ENCODE results near the gene COL4A2.

The COL4A2 gene

DNA sequence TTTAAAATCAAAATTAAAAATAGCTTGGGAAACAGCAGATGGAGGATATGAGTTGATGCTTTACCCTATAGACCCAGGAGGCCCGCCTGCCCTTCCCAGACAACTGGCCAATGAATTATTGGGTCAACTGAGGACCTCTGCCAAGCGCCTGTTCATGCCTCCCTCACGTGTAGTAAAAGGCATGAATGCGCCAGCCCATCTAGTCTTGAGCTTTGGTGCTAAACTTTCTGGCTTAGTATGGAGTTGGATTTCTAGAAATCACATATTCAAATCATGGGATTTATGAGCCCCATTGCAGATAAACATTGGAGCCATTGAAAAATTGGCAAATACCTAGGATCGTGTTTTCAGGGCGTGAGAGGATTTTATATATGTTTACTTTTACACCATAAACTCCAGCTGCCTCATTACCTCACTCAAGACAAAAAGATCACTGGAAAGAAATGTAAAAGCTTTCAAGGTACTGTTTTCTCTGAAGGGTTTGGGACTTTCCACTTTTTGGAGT is 47.1 kb downstream of the COL4A2 start:
- DNase-seq (ENCODE audit: low read depth), result no peak
- TF ChIP-seq, protein P1, sequence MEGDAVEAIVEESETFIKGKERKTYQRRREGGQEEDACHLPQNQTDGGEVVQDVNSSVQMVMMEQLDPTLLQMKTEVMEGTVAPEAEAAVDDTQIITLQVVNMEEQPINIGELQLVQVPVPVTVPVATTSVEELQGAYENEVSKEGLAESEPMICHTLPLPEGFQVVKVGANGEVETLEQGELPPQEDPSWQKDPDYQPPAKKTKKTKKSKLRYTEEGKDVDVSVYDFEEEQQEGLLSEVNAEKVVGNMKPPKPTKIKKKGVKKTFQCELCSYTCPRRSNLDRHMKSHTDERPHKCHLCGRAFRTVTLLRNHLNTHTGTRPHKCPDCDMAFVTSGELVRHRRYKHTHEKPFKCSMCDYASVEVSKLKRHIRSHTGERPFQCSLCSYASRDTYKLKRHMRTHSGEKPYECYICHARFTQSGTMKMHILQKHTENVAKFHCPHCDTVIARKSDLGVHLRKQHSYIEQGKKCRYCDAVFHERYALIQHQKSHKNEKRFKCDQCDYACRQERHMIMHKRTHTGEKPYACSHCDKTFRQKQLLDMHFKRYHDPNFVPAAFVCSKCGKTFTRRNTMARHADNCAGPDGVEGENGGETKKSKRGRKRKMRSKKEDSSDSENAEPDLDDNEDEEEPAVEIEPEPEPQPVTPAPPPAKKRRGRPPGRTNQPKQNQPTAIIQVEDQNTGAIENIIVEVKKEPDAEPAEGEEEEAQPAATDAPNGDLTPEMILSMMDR (IDR thresholded peaks at IDR 0.05; ENCODE audit: low read depth, low read length, missing control alignments), result no peak
- no peak overlapping the region for H3K4me3 ChIP-seq (ENCODE audit: low read depth, low read length)

DNA sequence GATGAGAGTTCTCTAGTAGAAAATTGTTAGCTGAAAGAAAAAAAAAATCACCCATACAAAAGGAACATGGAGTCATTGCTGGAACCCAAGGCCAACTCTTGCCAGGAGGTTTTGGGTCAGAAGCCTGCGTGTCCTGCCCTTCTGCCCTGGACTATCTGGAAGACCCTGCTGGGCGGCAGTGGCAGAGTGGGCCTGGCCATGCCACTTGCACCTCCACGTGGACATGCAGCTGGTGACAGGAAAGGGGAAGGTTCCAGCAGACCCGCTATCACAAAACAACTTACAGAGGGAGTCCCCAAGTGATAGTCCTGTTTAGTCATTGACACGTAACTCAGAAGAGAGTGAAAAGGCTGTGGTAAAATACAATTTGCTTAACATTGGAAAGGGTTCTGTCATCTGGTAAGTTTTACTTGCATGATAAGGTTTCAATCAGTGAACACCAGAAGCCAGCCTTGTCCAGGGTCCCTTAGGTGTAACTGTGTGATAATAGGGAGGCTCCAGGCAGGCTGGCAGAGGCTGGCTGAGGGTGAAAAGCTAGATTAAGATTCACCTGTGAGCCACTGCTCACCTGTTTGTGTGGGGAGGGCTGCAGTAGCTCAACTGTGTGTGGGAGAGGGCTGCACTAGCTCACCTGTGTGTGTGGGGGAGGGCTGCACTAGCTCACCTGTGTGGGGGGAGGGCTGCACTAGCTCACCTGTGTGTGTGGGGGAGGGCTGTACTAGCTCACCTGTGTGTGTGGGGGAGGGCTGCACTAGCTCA is 47.8 kb downstream of the COL4A2 start:
- no peak for DNase-seq (ENCODE audit: low read depth)
- TF ChIP-seq, protein P1 (IDR thresholded peaks at IDR 0.05; ENCODE audit: low read depth, low read length, missing control alignments), result no peak
- H3K4me3 ChIP-seq (ENCODE audit: low read depth, low read length), result no peak overlapping the region

DNA sequence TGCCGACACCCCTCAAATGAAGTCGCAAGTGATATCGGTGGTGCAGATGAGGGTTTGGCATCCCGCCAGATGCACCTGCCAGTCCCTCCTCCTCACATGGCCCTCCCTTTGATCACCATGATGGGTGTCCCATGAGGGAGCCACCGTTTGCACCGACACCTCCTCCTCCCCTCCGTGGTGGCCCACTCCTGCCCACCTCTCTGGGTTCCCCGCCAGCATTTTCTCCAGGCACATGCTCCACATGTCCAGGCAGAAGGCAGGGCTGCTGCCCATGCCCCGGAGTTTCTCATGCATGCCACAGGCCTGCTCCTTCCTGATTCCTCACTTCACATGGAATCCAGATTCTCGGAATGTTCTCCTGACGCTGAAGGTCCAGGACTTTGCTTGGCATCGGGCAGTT is 49.3 kb downstream of the COL4A2 start:
- no peak overlapping the region for H3K4me3 ChIP-seq (ENCODE audit: low read depth, low read length)
- no peak for DNase-seq (ENCODE audit: low read depth)
- TF ChIP-seq, protein P1 (IDR thresholded peaks at IDR 0.05; ENCODE audit: low read depth, low read length, missing control alignments), result no peak

DNA sequence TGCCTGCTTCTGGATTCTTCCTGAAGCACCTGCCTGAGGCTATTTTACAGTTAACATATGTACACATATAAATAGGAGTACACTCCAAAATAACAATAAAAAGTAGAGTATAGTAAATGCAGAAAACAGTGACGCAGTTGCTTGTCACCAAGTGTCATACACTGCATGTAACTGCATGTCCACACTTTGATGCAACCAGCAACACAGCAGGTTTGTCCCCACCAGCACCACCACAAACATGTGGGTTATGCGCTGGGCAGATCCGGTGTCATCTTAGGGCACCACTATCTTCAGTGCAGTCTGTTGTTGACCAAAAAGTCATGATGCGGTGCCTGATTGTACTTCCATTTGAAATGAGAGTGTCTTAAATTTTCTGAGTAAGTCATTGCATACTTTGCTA is 51.3 kb downstream of the COL4A2 start:
- no peak for DNase-seq (ENCODE audit: low read depth)
- H3K4me3 ChIP-seq (ENCODE audit: low read depth, low read length), result no peak overlapping the region
- TF ChIP-seq, protein P1 (IDR thresholded peaks at IDR 0.05; ENCODE audit: low read depth, low read length, missing control alignments), result no peak

DNA sequence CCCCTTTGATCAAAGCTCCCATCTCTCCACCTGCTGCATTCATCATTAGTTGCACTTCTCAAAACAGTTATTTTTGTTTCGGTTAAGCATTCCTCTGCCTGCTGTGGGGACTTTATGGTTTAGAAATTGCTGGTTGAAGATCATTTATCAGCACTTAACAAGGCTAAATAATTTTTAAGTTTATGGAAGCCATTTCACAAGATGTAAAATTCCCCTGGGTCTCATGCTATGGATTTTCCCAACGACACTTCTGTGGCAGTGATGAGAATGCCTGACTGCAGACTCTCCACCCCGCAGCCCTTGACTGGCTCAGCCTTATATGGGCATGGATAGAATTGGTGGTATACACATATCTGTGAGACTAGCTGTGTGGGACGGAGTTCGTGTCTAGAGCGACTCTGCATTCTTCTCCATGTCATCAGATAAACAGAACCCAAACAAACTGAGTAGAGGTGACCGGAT is 52.8 kb downstream of the COL4A2 start:
- TF ChIP-seq, protein P1 (IDR thresholded peaks at IDR 0.05; ENCODE audit: low read depth, low read length, missing control alignments), result no peak
- H3K4me3 ChIP-seq (ENCODE audit: low read depth, low read length), result no peak overlapping the region
- no peak for DNase-seq (ENCODE audit: low read depth)

DNA sequence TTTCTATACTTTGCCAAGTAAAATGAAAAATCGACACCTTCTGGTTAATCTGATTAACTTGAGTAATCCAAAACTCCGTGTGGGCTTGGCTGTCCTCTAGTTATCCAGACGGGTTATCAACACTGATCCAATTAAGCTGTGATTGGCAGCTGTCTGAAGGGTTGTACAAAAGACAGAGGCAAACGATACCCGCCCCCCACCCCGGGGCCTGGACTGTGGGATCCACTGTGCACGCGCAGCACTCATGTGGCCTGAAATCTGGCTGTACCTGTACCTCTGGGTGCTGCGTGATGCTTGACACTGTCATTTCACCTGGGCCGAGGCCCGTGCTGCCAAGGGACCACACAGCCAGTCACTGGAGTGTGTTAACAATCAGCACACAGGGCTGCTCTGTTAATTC is 53.5 kb downstream of the COL4A2 start:
- no peak overlapping the region for H3K4me3 ChIP-seq (ENCODE audit: low read depth, low read length)
- TF ChIP-seq, protein P1 (IDR thresholded peaks at IDR 0.05; ENCODE audit: low read depth, low read length, missing control alignments), result no peak
- no peak for DNase-seq (ENCODE audit: low read depth)
